ENCODE results near the gene B3GAT3.
"Not testable (repeated sequence)": the region's sequence is repeated elsewhere in the genome, so short reads cannot be mapped to it uniquely, and the experiment has no call there.

Gene B3GAT3

DNA sequence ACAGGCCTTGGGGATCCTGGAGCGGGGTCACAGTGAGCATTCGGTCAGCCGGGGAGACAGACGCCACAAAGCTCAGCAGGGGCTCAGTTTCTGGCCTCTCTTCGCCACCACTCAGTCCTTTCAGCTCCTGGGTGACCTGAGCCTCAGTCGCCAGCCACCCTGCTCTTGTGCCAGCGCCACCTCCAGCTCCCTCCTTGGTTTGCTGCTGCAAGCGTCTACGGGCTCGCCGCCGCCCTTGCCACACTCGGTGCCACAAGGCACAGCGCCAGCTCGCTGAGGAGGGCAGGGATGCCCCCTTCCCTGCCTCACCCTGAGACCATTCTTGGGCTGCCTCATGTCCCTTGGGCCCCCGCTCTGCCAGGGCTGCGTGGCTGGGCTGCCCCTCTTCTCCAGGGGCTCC is 46.6 kb downstream of the B3GAT3 start:
- no peak for FAIRE-seq

DNA sequence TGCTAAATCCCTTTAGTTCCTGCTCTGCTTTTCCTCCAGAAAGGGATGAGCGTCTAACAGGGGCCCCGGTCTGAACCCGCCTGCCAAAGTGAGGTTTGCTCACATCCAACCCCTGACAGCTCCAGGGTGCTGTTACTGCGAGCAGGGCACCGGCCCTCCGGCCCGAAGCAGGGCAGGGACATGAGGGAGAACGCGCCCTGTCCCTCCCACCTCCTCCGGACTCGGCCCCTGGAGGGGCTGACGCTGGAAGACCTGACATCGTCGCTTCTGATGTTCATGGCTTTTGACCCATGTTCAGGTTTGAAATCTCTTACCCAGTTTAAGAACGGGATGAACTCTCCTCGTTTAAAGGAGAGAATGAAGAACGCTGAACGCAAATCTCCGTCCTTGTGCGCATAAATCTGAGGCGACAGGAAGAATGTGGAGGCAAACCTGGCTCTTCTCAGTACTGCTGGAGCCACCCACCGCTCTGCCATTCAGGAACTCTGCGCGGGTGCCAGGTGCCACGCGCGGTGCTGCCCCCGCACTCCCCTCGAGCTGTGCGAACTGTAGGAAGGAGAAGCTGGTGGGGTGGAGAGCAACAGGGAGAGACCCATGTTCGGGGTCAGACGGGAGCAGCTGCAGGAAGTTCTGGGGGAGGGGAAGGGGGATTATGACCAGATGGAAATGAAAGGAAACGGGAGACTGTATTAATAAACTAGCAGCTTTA is 47.3 kb downstream of the B3GAT3 start:
- FAIRE-seq: no peak

DNA sequence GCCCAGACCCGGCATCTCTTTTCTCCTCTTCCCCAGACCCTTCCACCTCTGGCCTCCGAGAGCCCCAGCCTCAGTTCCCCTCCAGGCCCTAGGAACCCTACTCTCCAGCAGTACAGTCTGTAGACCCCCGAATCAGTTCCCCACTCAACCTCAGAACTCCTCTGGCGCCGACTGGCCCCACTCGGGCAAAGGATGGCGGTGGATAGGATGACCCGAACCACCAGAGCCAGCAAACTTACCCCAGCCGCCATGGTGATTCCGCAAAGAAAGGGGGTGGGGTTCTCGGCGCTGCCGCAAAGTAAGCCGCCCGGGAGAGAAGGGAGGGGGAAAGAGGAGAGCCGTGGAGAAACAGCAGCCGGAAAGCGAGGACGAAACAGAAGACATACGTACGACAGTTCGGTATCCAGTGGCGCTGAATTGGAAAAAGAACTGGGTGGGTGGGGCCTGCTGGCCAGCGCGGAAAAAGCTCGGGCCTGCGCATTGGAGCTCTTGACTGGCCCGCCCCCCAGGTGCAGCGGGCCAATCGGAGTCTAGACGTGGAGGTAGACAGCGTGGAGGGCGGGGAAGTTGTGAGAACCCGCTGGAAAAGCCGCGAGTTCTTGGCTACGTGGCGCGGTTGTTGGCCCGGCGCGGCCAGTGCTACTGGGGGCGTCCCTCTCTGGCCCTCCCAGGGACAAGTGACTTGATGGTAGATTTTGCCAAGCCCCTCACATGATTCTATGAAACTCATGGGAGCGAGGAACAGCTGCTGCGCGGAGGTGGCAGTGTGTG is 48.0 kb downstream of the B3GAT3 start, which contains the start of gene EEF1G:
EEF1G (minus strand) TSS at position 300 of the 771 bp plus-strand sequence; CDS start at position 251, 49 bp downstream.
- no peak for FAIRE-seq

DNA sequence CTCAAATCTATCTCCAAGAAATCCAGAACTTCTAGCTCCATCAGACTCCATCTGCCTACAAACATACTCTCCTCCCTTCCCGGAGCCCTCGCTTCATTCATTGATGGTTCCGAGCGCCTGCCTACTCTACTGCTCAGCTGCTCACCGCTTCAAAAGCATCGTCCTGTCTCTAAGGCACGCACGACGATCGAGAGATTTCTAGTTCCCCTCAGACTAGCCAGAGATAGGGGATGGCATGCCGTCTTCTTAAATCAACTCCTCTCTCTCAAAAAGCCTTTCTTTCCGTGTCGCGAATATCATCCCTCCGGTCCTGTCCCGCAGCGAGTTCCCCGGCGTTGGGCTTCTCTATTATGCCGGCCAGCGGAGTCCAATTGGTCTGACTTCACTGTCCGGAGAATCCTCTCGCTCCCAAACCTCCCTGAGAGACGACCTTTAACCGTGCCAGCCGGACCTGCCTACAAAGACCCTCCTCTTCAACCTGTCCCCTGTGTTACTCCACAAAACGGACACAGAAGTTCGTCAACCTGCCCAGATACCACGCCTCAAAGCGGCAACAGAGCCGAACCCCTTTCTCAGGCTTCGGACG is 48.7 kb downstream of the B3GAT3 start:
- FAIRE-seq: no peak

DNA sequence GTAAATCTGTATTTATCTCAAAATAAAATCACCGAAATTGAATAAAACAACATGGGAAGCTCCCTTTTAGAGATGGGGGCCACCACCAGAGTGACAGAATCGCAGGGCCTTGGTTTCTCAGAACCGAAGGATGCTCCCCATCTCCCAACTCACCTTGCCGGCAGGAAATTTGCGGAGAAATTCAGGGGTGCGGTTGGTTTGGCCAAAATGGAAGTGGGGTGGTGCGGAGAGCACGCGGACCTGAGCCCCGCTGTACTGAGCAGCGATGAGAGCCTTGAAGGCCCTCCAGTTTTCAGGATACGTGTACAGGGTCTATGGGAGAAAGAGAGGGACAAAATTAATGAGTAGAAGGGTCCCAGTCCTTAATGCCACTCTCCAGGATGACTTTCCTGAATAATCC is 49.4 kb downstream of the B3GAT3 start:
- no peak for FAIRE-seq

DNA sequence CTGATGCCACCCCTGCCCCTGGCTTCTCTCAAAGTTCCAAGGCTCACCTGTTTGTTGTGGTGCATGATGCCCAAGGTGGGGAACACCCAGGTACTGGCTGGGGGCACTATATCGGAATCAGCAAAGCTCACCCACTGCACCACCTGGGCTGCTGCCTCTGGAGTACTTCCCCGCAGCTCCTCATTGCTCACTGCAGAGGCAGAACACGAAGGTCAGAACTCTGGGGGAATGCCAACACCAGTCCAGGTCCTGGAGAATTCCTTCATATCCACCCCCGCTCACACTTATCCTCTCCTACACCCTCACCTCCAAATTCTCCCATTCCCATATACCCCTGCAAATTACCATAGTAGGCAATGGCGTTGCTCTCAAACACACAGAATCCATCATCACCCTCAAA is 50.3 kb downstream of the B3GAT3 start:
- FAIRE-seq: not testable (repeated sequence)

DNA sequence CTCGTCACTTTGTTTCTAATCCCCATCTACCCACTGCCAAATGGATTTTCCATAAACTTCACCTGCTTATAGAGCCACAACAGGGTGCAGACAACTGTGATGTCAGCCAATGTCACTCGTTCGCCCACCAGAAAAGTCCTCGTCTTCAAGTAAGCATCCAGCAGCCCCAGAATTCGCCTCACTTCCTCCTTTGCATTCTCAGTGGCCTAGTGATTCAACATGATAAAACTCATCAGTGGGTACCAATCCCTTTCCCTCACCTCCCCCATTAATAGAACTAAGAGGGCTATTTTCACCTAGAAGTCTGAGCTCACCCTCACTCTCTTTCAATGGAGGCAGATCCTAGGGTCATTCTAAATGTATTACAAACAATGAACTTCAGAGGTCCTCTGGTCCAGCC is 50.9 kb downstream of the B3GAT3 start:
- not testable (repeated sequence) for FAIRE-seq

DNA sequence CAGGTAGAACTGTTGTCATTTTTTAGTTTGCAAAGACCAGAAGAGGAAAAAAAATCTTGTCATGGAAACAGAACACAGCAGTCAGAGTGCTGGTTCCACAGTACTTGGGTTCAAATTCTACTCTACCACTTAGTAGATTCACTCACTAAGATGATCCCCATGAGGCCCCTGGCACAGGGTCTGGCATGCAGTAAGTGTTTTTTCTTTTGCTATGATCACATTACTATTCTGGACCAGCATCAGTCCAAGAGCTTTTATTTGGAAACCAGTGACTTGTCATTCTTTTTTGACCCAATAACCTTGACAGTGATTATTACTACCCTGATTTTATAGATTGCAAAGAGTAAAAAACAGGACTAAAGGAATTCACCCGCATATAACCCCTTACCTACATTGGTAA is 52.2 kb downstream of the B3GAT3 start:
- FAIRE-seq: no peak

DNA sequence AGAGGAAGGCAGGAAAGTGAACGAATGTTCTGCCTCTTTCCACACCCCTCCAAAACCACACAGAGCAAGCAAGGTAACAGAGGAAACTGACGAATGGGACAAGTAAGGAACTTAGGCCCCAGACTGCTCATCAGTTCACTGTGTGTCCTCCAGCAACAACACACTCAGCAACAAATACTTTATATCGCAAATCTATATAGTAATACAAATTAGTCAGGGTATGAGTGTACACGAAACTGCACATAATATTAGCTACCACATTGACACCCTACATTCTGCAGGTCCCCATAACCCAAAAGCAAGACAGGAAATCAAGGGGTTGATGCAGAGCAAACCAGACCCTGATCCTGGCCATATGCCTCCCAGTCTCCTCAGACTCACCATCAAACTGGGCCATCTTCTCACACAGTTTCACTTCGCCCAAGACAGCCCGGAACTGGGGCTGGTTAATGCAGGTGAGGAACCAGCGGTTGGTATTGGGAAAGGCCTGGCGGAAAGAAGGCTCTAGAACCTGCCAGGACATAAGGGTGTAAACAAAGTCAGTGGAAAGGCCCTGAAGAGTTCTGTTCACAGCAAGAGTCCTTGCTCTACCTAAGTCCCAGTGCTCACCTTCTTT is 54.7 kb downstream of the B3GAT3 start:
- FAIRE-seq: no peak

DNA sequence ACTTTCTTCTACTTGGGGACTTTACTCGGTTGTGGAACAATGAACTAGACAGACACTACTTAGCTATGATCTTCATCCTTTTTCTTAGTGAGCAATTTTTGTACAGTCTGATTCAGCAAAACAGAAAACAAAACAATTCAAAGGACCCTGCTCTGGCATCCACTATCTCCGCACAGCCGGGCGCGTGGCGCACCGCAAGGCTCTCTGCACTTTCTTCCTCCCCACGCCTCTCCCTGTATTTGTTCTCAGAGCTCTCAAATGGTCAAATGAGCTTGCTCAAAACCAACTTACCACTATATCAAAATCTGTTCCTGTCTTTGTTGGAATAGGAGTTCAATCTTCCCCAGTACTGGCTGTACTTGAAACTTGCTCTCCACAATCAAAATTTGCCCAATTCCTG is 55.5 kb downstream of the B3GAT3 start:
- no peak for FAIRE-seq
